ENCODE data around the gene USO1.
A peak's percentile ranks its signal among the peaks of the same experiment; 100 is the strongest.
"Not testable (repeated sequence)": the region's sequence is repeated elsewhere in the genome, so short reads cannot be mapped to it uniquely, and the experiment has no call there.

USO1 gene

GRCh38 chr4:75724066-75724866 is at the start of gene USO1:
USO1 (plus strand) TSS chr4:75724577; CDS start chr4:75724820, 243 bp downstream.
- peak; percentile 95 for DNase-seq

DNA sequence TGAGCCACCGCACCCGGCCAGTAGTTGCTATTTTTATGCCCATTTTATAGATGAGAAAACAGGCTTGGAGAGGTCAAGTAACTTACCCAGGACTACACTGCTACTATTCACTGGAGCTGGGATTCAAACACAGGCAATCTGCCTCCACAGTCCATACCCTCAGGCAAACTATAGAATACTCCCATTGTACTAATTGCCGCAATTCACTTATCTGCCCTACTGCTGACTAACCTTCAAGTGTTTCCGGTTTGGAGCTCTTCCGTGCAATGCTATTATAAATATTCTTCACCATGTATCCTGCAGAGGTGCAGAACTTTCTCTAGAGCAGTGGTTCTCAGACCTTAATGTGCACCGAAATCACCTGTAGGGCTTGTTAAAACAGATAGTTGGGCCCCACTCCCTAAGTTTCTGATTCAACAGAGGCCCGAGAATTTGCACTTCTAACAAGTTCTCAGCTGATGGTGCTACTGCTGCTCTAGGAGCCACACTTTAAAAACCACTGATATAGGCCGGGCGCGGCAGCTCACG is 49.3 kb upstream of the USO1 start:
- DNase-seq: no peak

DNA sequence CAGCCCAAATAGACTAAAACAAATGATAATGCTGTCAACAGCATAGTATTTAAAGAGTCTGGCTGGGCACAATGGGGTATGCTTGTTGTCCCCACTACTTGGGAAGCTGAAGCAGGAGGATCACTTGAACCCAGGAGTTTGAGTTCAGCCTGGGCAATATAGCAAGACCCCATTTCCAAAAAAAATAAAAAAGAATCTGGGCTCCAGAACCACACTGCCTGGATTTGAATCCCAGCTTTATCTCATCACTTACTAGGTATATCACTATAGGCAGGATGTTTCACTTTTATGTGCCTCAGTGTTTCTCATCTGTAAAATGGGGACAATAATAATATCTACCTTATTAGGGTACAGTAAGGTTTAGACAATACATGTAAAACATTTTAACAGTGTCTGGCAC is 45.9 kb upstream of the USO1 start:
- no peak for DNase-seq

GRCh38 chr4:75678965-75679364 is 45.4 kb upstream of the USO1 start:
- no peak for DNase-seq

DNA sequence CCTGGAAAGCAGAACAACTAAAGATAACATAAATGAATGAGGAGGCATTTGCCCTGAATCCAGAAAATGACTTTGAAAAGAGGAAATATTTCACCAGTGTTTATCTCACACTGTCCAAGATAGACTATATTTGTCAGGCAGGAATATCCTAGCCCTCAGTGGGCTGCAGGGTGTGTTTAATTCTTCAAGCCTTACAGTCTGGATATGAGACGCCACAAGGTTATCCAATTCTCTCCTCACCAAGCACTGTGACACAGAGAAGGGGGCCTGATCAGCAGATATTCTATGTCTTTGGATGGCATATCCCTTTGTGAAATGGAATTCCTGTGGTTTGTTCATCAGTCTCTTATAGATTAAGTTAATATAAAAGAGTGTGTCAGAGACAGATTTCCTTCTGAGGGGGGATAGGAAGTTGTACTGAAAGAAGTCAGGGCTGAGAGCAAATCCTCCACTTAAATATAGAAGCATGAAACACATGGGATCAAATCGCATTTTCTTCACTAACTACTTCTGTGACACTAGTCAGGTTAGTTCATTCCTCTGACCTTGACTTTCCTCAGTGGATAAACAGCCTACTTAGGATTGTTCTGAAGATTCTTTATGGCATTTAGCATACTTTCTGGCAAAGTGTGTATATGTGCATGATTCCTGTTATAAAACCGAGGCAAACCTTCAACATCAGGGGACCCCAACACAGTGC is 44.4 kb upstream of the USO1 start:
- DNase-seq: no peak

GRCh38 chr4:75683482-75684155 is 40.8 kb upstream of the USO1 start:
- DNase-seq: no peak

- no peak for DNase-seq
Observed at GRCh38 chr4:75685546-75686189, 38.7 kb upstream of the USO1 start.

DNA sequence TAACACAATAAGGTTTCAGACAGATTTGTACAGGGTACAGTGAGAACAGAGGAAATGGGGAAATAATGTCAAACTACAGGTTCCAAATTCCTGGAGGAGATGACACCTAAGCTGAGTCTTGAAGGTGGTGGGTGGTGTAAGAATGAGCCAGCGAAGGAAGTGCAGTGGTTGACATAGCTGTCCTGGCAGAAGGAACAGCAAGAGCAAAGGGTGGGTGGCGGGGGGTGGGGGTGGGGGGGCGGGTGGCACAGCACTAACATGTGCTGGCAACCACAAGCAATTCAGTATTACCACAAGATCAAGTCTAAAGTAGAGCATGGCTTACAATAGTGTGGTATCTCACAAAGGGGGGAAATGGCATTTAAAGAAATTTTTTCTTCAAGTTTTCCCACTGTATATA is 38.0 kb upstream of the USO1 start:
- no peak for DNase-seq

- DNase-seq: not testable (repeated sequence)
Observed at GRCh38 chr4:75687125-75687524, 37.3 kb upstream of the USO1 start.

- DNase-seq: not testable (repeated sequence)
Observed at GRCh38 chr4:75692066-75692465, 32.3 kb upstream of the USO1 start.

DNA sequence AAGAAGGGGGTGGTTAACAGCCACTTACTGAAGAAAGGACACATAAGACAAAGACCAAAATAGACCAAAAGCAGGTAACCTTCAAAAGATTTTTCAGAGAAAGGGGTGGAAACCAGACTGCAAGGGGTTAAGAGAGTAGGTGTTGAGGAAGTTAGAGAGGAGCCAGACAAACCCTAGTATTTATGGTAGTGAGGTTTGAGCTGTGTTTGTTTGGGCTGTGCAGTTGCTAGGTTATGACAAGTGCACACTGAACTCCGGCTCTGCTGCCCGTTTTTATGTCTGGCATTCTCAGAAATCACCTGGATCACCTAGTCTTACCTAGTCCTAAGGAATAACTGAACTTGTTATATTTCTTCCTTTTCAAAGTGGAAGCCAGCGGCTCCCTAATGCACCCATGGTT is 28.3 kb upstream of the USO1 start:
- no peak for DNase-seq

DNA sequence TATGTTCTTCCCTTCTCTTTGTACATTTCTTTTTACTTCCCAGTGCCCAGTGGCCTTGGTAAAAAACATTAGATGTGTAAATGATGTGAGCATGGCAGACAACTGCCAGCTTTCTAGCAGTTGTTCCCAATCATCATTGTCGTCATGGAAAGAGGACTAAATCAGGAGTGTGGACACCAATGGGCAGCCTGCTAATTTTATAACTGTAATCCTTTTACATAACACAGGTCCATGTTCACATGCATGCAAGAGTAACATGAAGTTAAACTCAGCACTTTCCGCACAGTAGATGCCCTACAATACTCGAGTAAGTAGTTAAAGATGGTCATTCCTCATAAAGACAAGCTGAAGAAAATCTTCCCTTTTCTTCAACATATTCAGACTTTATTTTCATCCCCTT is 27.8 kb upstream of the USO1 start:
- no peak for DNase-seq

DNA sequence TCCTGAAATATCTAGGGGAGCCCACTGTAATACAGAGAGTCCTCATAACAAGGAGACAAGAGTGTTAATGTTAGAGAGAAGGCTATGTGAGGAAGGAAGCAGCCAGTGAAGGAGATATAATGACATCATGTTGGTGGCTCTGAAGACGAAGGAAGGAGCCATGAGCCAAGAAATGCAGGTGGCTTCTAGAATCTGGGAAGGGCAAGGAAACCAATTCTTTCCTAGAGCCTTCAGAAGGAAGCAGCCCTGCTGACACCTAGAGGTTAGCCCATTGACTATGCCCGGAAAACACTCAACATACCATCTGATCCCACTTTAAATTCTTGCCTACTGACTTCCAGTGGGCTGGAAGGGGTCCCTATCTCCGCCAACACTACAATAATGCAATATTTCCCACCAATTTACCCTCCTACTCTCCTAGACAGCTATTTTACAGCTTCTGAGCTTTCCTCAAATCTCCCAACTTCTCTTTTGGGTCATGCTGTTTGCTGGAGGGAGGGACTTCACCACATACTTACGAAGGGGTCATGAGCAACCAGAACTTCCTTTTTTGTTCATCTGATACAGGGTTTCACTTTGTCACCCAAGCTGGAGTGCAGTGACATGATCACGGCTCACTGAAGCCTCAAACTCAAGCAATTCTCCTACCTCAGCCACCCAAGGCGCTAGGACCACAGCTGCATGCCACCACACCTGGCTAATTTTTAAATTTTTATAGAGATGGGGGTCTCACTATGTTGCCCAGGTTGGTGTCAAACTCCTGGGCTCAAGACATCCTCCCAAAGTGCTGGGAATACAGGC is 26.0 kb upstream of the USO1 start:
- DNase-seq: no peak

GRCh38 chr4:75698963-75699228 is 25.5 kb upstream of the USO1 start:
- DNase-seq: no peak

- no peak for DNase-seq
Observed at GRCh38 chr4:75699299-75699698, 25.1 kb upstream of the USO1 start.

DNA sequence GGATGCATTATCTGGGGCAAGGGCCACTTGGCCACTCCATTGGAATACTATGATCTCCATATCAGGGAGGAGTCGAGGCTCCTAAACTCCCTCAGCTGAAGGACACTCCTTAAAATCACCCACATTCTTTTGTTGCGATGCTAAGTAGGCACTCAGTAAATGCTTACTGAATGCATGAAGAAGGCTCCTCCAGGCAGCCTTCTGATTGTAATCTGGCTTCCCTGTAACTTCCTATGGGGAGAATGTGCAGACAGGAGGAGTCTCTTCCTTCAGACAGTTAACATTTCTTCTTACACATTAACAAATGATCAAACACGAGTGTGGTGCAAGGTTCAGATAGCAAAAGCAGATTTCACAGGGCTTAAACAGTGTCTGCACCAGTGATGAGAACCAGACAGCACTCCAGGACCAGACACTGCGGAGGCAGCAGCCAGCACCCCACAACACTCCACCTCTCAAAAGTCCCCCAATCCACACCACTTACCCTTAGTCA is 21.4 kb upstream of the USO1 start:
- DNase-seq: no peak

DNA sequence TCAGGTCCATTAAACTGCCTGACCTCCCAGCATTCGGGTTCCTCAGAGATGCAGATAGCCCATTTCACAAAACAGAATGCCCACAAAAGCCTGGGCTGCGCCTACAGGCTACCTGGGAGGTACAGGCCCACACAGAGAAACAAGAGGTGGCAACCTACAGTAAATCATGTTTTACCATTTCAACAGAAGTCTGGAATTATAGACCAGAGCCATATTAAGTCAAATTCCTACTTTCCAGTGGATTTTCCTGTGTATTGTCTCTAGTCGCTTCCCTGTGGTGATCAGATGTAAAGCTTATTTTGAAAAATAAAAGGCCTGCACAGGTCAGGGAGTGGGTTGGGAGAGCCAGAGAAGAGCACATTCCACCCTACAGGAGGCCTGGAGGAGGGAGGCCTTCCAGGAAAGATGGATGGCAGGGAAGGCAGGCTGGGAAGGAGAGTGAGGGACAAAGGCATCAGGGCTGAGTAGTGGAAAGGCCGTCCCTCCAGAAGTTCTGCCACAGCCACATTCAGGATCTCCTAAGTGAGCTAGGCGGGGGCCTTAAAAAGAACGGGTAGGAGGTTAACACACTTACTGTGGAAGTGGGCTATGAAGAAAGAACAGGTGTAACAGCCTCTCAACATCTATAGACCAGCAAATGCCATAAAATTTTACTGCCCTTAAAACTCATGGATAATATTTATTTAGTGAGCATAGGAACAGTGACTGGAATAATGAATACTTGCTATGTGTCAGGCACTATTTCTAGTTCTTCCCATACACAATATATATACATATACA is 19.0 kb upstream of the USO1 start:
- no peak for DNase-seq

- no peak for DNase-seq
Observed at GRCh38 chr4:75708218-75708691, 16.1 kb upstream of the USO1 start.

- no peak for DNase-seq
Observed at GRCh38 chr4:75710246-75710645, 14.1 kb upstream of the USO1 start.

DNA sequence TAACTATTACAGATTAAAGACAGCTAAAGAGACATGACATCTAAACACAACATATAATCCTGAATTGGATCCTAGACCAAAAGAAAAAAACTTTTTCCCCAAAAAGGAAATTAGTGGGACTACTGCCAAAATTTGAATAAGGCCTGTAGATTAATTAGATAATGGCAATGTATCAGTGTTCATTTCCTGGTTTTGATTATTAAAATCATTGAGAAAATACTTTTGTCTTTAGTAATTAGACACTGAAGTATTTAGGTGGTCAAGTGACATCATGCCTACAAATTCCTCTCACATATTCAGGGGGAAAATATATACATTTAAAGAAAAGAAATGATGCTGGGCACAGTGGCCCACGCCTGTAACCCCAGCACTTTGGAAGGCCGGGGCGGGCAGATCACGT is 10.4 kb upstream of the USO1 start:
- DNase-seq: no peak

- DNase-seq: no peak
Observed at GRCh38 chr4:75714704-75715103, 9.7 kb upstream of the USO1 start.

Data from NCI-H1694 (cell line).